SK-N-SH treated with all-trans-retinoic acid at 6 μM for 48 hours (cell line): ENCODE results near the gene ESPNL.

ENCODE experiments used
- ATAC-seq: fragments of 200-7000 bp; cut with Tn5 transposase; 3 replicates; pipeline ENCODE4 v1.9.1; 2020; ENCODE audit warnings: mild to moderate bottlenecking, moderate library complexity
- ARNTL ChIP-seq: fragments of 450-650 bp; formaldehyde crosslinking; IDR thresholded peaks from 2 replicates; pipeline ENCODE4 v1.5.0; 2020; ENCODE audit warnings: low read depth, mild to moderate bottlenecking, moderate library complexity, borderline replicate concordance
- BACH2 ChIP-seq: fragments of 250-450 bp; sonication (Bioruptor Pico); IDR thresholded peaks from 2 replicates; pipeline ENCODE4 v1.9.0; 2021; ENCODE audit warnings: mild to moderate bottlenecking, borderline replicate concordance
- CSDC2 ChIP-seq: fragments of 250-450 bp; sonication (Bioruptor Pico); IDR thresholded peaks from 2 replicates; pipeline ENCODE4 v1.5.0; 2020; ENCODE audit warnings: mild to moderate bottlenecking, moderate library complexity
- ESRRG ChIP-seq: fragments of 250-450 bp; sonication (Bioruptor Pico); IDR thresholded peaks from 2 replicates; pipeline ENCODE4 v1.6.1; 2021; ENCODE audit warnings: mild to moderate bottlenecking
- OSR1 ChIP-seq: fragments of 250-450 bp; sonication (Bioruptor Pico); IDR thresholded peaks from 2 replicates; pipeline ENCODE4 v1.8.0; 2022; ENCODE audit warnings: moderate library complexity, mild to moderate bottlenecking, inconsistent platforms
- PATZ1 ChIP-seq: fragments of 250-450 bp; sonication (Bioruptor Pico); IDR thresholded peaks from 2 replicates; pipeline ENCODE4 v1.8.0; 2020; ENCODE audit warnings: mild to moderate bottlenecking, moderate library complexity, borderline replicate concordance
- PPARA ChIP-seq: fragments of 250-450 bp; sonication (Bioruptor Pico); IDR thresholded peaks from 2 replicates; pipeline ENCODE4 v1.5.0; 2020; ENCODE audit warnings: mild to moderate bottlenecking, borderline replicate concordance
- RARB ChIP-seq: fragments of 250-450 bp; sonication (Bioruptor Pico); IDR thresholded peaks from 2 replicates; pipeline ENCODE4 v1.8.0; 2021; ENCODE audit warnings: mild to moderate bottlenecking, moderate library complexity
- SNAI2 ChIP-seq: fragments of 250-450 bp; sonication (Bioruptor Pico); IDR thresholded peaks from 2 replicates; pipeline ENCODE4 v1.5.0; 2020; ENCODE audit warnings: mild to moderate bottlenecking, moderate library complexity
- TCF4 ChIP-seq: fragments of 250-450 bp; sonication (Bioruptor Pico); IDR thresholded peaks from 2 replicates; pipeline ENCODE4 v1.8.0; 2021; ENCODE audit warnings: mild to moderate bottlenecking, moderate library complexity, borderline replicate concordance
- TOX ChIP-seq: fragments of 250-450 bp; sonication (Bioruptor Pico); IDR thresholded peaks from 2 replicates; pipeline ENCODE4 v1.8.0; 2021; ENCODE audit warnings: mild to moderate bottlenecking, moderate library complexity, borderline replicate concordance
- ZC3H10 ChIP-seq: fragments of 250-450 bp; sonication (Bioruptor Pico); IDR thresholded peaks from 2 replicates; pipeline ENCODE4 v1.5.1; 2021; ENCODE audit warnings: mild to moderate bottlenecking, moderate library complexity
- ZFP3 ChIP-seq: fragments of 250-450 bp; sonication (Bioruptor Pico); IDR thresholded peaks from 2 replicates; pipeline ENCODE4 v1.5.0; 2020; ENCODE audit warnings: mild to moderate bottlenecking, moderate library complexity
- ZFP30 ChIP-seq: fragments of 450-650 bp; formaldehyde crosslinking; IDR thresholded peaks from 2 replicates; pipeline ENCODE4 v1.5.0; 2022; ENCODE audit warnings: mild to moderate bottlenecking, moderate library complexity
- ZNF565 ChIP-seq: fragments of 450-650 bp; formaldehyde crosslinking; conservative IDR thresholded peaks from 2 replicates; pipeline ENCODE4 v1.5.0; 2020; ENCODE audit warnings: low read depth, mild to moderate bottlenecking, moderate library complexity
- ZNF8 ChIP-seq: fragments of 450-650 bp; formaldehyde crosslinking; IDR thresholded peaks from 2 replicates; pipeline ENCODE4 v1.5.0; 2020; ENCODE audit warnings: mild to moderate bottlenecking, moderate library complexity
- TF ChIP-seq, protein P1 (sequence below): fragments of 250-450 bp; sonication (Bioruptor Pico); IDR thresholded peaks from 2 replicates; pipeline ENCODE4 v1.5.1; 2021; ENCODE audit warnings: mild to moderate bottlenecking, moderate library complexity
- TF ChIP-seq, protein P2 (sequence below): fragments of 250-450 bp; sonication (Bioruptor Pico); IDR thresholded peaks from 2 replicates; pipeline ENCODE4 v1.8.0; 2021; ENCODE audit warnings: low read depth, mild to moderate bottlenecking, moderate library complexity, borderline replicate concordance
- TF ChIP-seq, protein P3 (sequence below): fragments of 250-450 bp; sonication (Bioruptor Pico); IDR thresholded peaks from 2 replicates; pipeline ENCODE4 v1.5.0; 2020; ENCODE audit warnings: mild to moderate bottlenecking, moderate library complexity

The ESPNL gene

DNA sequence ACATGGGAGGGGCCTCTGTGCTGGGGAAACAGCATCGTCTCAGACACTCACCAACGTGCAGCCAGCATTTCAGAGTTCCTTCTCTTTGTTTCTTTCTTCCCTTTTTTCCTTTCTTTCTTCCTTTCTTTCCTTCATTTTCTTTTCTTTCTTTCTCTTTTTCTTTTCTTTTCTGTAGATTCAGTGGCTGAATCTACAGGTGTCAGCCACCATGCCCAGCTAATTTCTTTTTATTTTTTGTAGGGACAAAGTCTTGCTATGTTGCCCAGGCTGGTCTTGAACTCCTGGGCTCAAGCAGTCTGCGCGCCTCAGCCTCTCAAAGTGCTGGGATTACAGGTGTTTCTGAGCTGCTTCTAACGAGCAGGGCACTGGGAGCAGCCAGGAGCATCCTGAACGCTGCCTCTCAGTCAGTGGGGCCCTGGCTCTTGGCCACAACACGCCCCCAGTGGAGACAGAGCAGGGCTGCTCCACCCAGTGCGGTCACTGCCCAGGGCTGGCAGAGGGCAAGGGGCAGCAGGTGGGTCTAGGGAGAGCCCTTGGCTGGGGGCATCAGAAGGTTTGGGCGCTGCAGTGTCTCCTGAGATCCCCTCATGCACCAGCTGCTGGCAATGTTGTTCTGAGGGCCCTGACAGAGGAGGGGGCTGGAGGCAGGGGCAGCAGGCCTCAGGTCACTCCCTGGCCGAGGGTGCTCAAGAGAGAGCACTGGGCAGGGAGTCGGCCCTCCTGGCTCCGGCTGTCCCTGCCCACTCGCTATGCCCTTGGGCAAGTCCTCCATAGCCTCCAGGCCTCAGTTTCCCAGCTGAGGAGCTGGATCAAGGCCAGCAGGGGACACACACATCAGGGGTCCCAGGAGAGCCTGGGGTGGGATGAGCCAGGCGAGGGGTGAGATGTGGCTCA lies 33.6 kb downstream of the ESPNL start (continued):
- TF ChIP-seq PATZ1 (CRISPR knock-in tag) (no peak), ESRRG (no peak), ZC3H10 (CRISPR knock-in tag) (no peak), CSDC2 (CRISPR knock-in tag) (no peak), OSR1 (no peak), ZFP3 (no peak), BACH2 (no peak), TCF4 (CRISPR knock-in tag) (no peak), ARNTL (CRISPR knock-in tag) (no peak)
- TF ChIP-seq, protein P1, sequence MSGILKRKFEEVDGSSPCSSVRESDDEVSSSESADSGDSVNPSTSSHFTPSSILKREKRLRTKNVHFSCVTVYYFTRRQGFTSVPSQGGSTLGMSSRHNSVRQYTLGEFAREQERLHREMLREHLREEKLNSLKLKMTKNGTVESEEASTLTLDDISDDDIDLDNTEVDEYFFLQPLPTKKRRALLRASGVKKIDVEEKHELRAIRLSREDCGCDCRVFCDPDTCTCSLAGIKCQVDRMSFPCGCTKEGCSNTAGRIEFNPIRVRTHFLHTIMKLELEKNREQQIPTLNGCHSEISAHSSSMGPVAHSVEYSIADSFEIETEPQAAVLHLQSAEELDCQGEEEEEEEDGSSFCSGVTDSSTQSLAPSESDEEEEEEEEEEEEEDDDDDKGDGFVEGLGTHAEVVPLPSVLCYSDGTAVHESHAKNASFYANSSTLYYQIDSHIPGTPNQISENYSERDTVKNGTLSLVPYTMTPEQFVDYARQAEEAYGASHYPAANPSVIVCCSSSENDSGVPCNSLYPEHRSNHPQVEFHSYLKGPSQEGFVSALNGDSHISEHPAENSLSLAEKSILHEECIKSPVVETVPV (CRISPR knock-in tag): no peak

- no peak for TF ChIP-seq ZNF565 (CRISPR knock-in tag)
These were observed 34.2 kb downstream of the ESPNL start for GRCh38 chr2:238134393-238134785.

DNA sequence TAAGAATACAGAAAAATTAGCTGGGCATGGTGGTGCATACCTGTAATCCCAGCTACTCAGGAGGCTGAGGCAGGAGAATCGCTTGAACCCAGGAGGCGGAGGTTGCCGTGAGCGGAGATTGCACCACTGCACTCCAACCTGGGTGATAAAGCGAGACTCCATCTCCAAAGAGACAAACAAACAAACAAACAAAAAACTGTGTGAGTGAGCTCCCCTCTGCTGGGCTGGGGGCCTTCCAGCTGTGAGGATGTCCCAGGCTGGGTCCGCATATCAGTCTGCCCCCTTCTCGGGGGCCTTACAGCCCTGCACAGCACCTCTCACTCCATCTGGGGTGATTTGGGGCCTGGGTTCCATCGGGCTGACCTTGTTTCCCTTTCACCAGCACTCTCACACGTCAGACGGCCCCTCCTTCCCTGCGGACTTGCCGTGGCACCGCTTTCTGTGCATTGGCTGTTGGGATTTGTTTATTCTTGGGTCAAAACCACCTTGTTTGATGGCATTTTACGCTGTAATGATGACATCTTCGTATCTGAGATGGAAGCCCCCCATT lies 35.5 kb downstream of the ESPNL start:
- TF ChIP-seq ARNTL (CRISPR knock-in tag): no peak
- TF ChIP-seq SNAI2: no peak
- TF ChIP-seq RARB (CRISPR knock-in tag): no peak
- no peak for TF ChIP-seq OSR1
- TF ChIP-seq, protein P2, sequence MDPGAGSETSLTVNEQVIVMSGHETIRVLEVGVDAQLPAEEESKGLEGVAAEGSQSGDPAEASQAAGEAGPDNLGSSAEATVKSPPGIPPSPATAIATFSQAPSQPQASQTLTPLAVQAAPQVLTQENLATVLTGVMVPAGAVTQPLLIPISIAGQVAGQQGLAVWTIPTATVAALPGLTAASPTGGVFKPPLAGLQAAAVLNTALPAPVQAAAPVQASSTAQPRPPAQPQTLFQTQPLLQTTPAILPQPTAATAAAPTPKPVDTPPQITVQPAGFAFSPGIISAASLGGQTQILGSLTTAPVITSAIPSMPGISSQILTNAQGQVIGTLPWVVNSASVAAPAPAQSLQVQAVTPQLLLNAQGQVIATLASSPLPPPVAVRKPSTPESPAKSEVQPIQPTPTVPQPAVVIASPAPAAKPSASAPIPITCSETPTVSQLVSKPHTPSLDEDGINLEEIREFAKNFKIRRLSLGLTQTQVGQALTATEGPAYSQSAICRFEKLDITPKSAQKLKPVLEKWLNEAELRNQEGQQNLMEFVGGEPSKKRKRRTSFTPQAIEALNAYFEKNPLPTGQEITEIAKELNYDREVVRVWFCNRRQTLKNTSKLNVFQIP (CRISPR knock-in tag): no peak
- TF ChIP-seq TOX (CRISPR knock-in tag): no peak
- TF ChIP-seq TCF4 (CRISPR knock-in tag): no peak
- no peak for TF ChIP-seq PPARA (CRISPR knock-in tag)
- TF ChIP-seq ZFP30 (CRISPR knock-in tag): no peak
- TF ChIP-seq ZNF565 (CRISPR knock-in tag): no peak
- no peak for TF ChIP-seq ZFP3
- TF ChIP-seq ZNF8 (CRISPR knock-in tag): no peak
- TF ChIP-seq, protein P3, sequence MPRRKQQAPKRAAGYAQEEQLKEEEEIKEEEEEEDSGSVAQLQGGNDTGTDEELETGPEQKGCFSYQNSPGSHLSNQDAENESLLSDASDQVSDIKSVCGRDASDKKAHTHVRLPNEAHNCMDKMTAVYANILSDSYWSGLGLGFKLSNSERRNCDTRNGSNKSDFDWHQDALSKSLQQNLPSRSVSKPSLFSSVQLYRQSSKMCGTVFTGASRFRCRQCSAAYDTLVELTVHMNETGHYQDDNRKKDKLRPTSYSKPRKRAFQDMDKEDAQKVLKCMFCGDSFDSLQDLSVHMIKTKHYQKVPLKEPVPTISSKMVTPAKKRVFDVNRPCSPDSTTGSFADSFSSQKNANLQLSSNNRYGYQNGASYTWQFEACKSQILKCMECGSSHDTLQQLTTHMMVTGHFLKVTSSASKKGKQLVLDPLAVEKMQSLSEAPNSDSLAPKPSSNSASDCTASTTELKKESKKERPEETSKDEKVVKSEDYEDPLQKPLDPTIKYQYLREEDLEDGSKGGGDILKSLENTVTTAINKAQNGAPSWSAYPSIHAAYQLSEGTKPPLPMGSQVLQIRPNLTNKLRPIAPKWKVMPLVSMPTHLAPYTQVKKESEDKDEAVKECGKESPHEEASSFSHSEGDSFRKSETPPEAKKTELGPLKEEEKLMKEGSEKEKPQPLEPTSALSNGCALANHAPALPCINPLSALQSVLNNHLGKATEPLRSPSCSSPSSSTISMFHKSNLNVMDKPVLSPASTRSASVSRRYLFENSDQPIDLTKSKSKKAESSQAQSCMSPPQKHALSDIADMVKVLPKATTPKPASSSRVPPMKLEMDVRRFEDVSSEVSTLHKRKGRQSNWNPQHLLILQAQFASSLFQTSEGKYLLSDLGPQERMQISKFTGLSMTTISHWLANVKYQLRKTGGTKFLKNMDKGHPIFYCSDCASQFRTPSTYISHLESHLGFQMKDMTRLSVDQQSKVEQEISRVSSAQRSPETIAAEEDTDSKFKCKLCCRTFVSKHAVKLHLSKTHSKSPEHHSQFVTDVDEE (CRISPR knock-in tag): no peak
- ATAC-seq: no peak

More at GRCh38 chr2:238134393-238134785, 34.2 kb downstream of the ESPNL start:
- ATAC-seq: no peak
